ENCODE data around the gene SLC35G6.
"Not testable (repeated sequence)": the region's sequence is repeated elsewhere in the genome, so short reads cannot be mapped to it uniquely, and the experiment has no call there.

Gene SLC35G6

GRCh38 chr17:7460850-7461660, 20.2 kb upstream of the SLC35G6 start:
- no peak for DNase-seq

- DNase-seq: no peak
Measured at GRCh38 chr17:7462474-7463371, 18.5 kb upstream of the SLC35G6 start.

- no peak for DNase-seq
Measured at GRCh38 chr17:7463372-7463846, 17.8 kb upstream of the SLC35G6 start.

GRCh38 chr17:7464081-7464480, 17.2 kb upstream of the SLC35G6 start:
- no peak for DNase-seq

GRCh38 chr17:7465597-7466275, 15.5 kb upstream of the SLC35G6 start:
- DNase-seq: no peak

- no peak for DNase-seq
Measured at GRCh38 chr17:7466318-7466638, 15.0 kb upstream of the SLC35G6 start.

GRCh38 chr17:7466639-7467341, 14.5 kb upstream of the SLC35G6 start:
- no peak for DNase-seq

GRCh38 chr17:7467498-7467897, 13.7 kb upstream of the SLC35G6 start:
- peak in 1 of 2 experiments; percentile 47 for DNase-seq

- no peak for DNase-seq
Measured at GRCh38 chr17:7468290-7468689, 13.0 kb upstream of the SLC35G6 start.

GRCh38 chr17:7468804-7469389, 12.3 kb upstream of the SLC35G6 start:
- DNase-seq: no peak

- not testable (repeated sequence) for DNase-seq
Measured at GRCh38 chr17:7469843-7470242, 11.4 kb upstream of the SLC35G6 start.

- not testable (repeated sequence) for DNase-seq
Measured at GRCh38 chr17:7470457-7470973, 10.7 kb upstream of the SLC35G6 start.

GRCh38 chr17:7471729-7472128, 9.5 kb upstream of the SLC35G6 start:
- DNase-seq: no peak

- not testable (repeated sequence) for DNase-seq
Measured at GRCh38 chr17:7474767-7475166, 6.5 kb upstream of the SLC35G6 start.

- DNase-seq: no peak
Measured at GRCh38 chr17:7475764-7476422, 5.4 kb upstream of the SLC35G6 start.

- no peak for DNase-seq
Measured at GRCh38 chr17:7476494-7476893, 4.8 kb upstream of the SLC35G6 start.

- DNase-seq: no peak
Measured at GRCh38 chr17:7476951-7477350, 4.3 kb upstream of the SLC35G6 start.

GRCh38 chr17:7477392-7478275, 3.6 kb upstream of the SLC35G6 start:
- DNase-seq: no peak

- DNase-seq: no peak
Measured at GRCh38 chr17:7478276-7479212, 2.7 kb upstream of the SLC35G6 start.
